ENCODE data around the gene LARGE1.
"Not testable (repeated sequence)": the region's sequence is repeated elsewhere in the genome, so short reads cannot be mapped to it uniquely, and the experiment has no call there.

LARGE1 gene

DNA sequence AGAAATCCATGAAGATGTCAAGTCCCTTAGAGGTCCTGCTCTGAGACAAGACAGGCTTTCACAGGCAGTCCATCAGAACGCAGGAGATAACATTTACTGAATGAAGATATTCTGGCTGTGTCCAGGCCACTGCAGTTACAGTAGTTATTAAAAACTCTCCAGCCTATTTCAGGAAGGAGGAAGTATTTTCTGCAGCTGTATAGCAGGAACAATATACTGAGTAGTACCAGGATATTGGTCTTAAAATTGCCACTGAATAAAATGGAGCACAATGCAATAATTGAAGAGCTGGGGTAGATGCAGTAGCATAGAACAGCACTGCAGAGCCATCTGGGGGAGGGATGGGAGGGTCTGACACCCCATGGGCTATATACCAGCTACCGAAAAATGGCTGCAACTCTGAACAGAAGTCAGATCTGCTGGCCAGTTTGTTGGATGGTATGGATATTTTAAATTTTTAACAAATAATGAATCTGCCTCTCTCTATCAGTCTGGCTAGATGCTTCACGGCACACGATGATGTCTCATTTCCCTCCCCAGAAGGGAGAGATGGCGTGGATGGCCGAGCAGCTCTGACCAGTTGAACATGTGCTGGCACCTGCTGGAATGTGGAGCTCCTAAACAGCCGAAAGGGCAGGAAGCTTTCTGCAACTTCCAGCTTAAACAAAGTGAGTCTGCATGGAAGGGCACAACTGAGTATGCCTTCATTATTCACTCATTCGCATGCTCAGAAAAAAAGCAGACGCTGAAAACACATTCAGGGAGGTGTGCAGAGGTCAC, 520.0 kb downstream of the LARGE1 start:
- no peak for DNase-seq

- DNase-seq, result no peak
Measured at GRCh38 chr22:33397381-33397907, 522.8 kb downstream of the LARGE1 start.

GRCh38 chr22:33393432-33393831, 526.8 kb downstream of the LARGE1 start:
- DNase-seq, result no peak

GRCh38 chr22:33391298-33391697, 529.0 kb downstream of the LARGE1 start:
- no peak for DNase-seq

- no peak for DNase-seq
Measured at GRCh38 chr22:33389936-33390335, 530.3 kb downstream of the LARGE1 start.

DNA sequence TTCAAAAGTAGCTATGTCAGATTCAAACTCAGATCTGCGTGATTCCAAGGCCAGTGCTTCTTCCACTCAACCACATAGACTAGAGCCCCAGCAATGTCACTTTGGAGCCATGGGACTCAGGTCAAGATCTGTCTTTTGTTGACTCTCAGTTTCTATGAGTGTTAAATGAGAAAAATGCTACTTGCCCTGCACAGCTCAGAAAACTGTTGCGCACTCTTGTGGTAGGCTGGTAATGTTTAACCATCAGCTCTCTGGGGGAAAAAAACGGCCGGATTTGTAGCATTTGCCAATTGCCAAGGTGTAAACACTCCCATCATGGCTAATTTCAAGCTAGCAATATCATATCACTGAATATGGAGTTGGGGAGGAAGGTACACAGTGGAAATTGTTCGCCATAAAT, 534.0 kb downstream of the LARGE1 start:
- DNase-seq, result no peak

GRCh38 chr22:33385611-33386010, 534.7 kb downstream of the LARGE1 start:
- DNase-seq, result no peak

DNA sequence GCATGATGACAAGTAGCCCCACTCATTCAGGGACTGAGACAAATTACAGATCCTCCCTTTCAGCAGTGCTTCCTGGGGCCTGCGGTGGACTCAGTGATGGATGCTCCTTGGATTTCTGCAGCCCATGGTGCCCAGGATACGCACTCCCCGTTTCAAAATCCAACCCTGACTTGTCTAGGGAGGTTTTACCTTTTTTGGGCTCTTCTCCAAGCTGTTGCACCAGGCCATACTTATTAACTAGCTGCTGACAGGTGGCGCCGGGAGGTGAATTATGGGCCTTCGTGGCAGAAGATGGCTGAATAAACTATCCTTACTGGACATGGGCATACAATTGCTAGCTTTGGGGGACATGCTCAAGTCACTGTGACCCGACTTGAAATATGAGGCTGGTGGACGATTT, 537.8 kb downstream of the LARGE1 start:
- no peak for DNase-seq

GRCh38 chr22:33381531-33382406, 538.5 kb downstream of the LARGE1 start:
- DNase-seq, result no peak

DNA sequence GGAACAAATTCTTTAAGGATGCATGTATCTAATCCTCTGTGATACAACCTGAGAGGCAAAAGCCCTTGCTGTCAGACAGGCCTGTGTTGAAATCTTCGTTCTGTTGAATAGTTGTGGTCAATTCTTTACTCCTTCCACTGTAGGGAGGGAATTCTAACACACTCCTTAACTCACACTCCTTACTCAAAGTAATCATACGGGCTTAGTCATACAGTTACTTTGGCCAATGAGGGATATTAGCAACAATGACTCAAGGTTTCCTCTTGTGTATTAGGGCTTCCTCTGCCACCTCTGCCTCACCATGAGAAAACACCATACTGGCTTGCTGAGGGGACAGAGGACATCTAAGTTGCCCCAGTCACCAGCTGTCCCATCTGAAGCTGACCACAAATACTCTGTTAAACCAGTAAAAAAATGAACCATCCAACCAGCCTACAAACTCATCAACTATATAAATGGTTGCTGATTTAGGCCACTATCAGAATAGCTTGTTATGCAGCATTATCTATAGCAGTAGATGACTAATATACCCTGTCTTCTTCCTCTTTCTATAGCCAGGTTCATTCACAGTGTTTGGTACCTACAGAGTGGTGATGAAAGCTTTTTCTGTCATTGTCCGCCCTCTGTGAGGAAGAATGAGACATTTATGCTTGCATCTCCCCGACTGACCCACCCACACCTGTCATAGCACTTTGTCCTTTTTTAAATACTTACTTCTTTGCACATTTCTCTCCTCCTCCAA, 539.3 kb downstream of the LARGE1 start:
- DNase-seq, result no peak

DNA sequence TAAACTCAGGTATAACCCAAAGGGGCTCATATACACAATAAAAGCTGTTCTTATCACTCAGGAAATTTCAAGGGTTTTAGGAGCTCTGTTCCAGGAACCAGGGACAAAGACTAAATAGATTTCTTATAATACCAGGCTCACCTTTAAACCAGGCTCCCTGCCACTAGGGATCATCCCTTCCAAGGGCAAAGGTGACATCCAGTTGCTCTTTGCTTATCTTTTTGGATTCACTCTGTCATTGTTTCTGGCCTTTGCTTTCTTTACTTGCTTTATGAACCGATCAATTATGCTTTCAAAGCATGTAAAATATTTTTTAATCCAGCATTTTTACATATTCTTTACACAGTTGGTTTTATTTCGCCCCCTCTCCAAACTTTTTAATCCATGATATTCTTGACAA, 540.4 kb downstream of the LARGE1 start:
- no peak for DNase-seq

GRCh38 chr22:33372875-33373274, 547.4 kb downstream of the LARGE1 start:
- DNase-seq, result no peak

DNA sequence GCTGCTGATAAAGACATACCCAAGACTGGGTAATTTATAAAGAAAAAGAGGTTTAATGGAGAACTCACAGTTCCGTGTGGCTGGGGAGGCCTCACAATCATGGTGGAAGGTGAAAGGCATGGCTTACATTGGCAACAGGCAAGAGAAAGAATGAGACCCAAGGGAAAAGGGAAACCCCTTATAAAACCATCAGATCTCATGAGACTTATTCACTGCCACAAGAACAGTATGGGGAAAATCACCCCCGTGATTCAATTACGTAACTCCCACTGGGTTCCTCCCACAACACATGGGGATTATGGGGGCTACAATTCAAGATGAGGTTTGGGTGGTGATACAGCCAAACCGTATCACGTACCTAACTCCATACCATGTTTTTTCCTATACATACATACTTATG, 557.0 kb downstream of the LARGE1 start:
- DNase-seq, result not testable (repeated sequence)

DNA sequence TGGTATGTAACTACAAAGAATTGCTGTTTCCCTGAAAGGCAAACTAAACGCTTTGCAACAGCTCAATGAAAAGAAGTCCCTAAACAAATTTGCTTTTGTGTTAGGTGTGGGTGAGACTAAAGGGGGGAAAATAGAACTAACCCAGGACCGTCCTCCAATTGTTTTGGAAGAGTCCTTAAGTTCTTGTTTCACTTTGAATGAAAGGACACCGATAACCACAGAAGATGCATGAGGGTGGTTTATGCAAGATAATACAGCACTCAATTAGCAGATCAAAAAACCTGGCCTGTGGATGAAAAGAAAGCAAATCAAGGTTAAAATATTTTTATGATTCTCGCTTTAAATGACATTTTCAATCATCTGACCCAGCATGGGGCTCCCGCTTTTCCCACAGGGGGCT, 557.6 kb downstream of the LARGE1 start:
- no peak for DNase-seq

- DNase-seq, result no peak
Measured at GRCh38 chr22:33361581-33361980, 558.7 kb downstream of the LARGE1 start.

GRCh38 chr22:33357981-33358399, 562.3 kb downstream of the LARGE1 start:
- DNase-seq, result no peak

DNA sequence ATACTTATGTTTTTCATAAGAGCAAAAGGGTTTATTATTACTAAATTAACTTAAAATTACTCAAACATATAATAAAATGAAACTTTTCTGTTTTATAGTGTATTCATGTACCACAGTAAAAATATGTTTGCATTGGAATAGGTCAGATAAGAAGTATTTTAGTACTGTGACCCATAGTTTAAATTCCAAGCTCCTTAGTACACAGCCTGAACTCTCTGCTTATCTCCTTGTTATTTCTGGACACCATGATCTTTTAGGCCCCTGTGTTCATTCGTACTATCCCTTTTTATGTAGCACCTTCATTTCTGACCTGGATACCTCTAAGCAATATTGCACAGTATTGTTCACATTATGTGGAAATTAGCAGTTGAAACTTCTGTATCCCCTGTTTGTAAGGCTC, 565.3 kb downstream of the LARGE1 start:
- no peak for DNase-seq

DNA sequence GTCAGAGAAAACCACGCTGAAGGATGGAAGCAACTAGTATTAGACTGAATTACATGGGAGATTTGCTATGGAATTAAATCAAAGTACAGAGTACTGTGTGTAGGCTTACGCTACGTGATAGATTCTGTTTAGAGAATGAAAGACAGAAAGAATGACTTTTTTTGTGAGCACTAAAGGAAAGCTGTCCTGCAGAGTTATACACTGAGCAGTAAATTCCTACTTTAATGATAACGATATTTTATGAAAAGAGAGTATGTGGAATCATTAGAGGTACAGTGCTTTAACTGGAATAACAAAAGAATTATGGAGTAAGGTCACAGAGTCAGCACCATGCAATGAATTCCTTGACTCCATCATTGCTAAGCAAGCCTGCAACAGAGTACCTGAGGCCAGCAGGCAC, 566.8 kb downstream of the LARGE1 start:
- DNase-seq, result no peak

GRCh38 chr22:33352768-33353167, 567.5 kb downstream of the LARGE1 start:
- no peak for DNase-seq

DNA sequence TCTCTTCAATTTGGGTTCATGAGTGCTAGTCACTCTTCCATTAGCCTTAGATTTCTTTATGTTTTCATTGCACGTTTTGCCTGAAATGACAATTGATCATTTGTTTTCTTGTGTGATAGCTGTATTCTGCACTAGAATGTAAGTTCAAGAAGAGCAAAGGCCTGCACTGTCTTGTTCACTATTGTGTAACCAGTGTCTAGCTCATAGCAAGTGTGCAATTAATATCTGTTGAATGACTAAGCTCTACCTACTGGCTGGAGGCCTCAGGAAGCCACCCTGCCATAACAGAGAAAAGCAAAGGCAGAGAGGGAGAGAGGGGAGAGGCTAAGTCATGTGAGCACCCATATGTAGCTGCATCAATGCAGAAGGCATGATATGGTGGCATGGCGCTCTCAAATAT, 569.3 kb downstream of the LARGE1 start:
- DNase-seq, result no peak

GRCh38 chr22:33350491-33350890, 569.8 kb downstream of the LARGE1 start:
- no peak for DNase-seq

- no peak for DNase-seq
Measured at GRCh38 chr22:33347002-33347401, 573.3 kb downstream of the LARGE1 start.

GRCh38 chr22:33341611-33342010, 578.7 kb downstream of the LARGE1 start:
- no peak for DNase-seq
